ENCODE data around the gene ARHGAP32.
"Not testable (repeated sequence)": the region's sequence is repeated elsewhere in the genome, so short reads cannot be mapped to it uniquely, and the experiment has no call there.

ARHGAP32 gene

DNA sequence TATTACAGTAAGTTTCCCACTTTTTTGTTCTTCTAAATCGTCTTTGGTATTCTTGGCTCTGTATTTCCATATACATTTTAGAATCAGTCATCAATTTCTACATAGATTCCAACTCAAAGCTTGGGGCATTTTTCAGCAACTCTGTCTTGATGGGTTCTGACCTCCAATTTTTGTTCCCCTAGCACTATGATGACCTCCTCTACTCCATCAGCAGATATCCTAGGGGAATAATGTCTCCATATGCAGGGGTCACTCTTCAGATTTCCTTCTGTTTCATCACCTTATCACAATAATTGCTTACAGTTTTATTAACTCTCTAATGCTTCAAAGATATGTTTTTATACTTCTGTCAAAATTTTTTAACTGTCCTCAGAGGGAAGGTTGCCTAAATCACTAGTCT lies 158.1 kb downstream of the ARHGAP32 start:
- no peak for DNase-seq (ENCODE audit: low spot score)

DNA sequence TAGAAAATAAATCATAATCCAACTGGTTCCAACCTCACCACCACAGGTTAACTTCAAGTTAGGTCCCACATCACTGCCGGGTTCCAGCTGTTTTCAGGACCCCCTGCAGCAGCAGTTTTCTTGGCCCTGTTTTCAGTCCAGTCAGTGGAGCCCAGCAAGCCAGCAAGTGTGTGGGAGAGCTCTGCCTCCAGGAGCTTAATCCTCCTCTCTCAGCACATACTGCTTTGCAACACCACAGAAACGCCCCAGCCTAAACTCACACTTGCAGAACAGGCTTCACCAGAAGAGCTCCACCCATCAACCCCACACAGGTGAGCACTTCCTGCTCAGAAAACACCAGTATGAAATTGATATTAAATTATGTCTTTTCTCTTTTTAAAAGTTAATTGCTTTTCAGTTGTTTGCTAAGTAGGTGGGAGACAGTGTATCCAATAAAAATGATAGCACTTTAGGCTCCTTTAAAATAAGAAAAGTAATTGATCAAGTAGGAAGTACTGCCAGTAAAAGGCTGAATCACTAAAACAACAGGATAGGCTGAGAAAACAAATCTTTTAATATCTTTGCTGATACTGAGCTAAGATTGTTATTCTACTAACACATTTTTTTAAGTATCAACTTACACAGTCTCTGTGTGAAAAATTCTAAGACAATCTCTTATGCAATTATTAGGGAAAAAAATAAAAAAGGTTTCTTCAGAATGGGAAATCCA lies 168.0 kb downstream of the ARHGAP32 start:
- DNase-seq (ENCODE audit: low spot score): no peak

DNA sequence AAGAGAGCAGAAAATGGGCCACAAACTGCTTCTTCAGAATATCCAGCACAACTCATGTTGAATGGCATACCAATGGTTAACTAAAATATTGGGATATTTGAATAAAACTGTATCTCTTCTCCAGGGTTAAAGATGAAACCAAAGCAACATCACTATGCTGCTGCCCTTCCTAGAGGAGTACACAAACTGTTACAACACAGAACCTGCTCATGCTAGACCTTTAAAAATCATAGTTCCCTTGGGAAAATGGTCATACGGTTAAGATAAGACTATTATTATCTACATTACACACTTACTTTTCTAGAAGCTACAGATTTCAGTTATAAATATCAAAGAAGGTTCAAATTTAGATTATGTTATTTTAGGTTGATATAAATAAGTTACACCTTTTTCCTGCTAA lies 170.8 kb downstream of the ARHGAP32 start:
- no peak for DNase-seq (ENCODE audit: low spot score)

DNA sequence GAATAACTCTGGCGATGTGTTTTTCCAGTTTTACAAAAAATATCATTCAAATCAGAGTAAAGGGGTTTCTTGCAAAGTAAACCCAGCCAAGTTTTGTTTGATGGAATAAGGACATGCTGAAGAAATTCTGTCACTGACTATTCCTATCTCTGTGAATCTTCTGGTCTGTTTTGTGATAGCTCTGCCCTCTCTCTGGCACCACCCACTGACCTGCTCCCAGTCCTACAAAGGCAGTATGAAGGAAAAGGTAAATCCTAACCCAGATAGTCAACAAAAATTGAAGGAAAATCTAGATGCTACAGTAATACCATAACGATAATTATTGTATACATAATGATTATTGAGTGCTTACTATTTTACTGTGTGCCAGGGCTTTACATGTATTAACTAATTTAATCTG lies 173.1 kb downstream of the ARHGAP32 start:
- DNase-seq (ENCODE audit: low spot score): no peak

DNA sequence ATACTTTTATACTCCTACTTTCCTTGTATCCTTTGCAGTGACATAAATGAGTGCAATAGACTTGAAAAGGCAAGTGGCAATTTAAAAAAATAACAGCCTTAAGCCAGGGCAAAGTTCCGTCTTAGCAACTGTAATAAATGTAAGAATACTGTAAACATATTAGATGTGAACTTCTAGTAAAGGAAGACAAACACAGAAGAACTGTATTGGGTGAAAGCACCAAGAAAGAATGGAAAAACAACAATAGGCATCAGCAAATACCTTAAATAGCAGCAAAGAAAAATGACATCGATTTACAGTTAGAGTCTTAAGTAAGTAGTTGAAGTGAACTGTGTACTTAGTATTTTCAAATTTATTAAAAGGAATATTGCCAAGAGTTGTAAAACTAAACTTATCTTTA lies 174.0 kb downstream of the ARHGAP32 start:
- DNase-seq (ENCODE audit: low spot score): no peak

DNA sequence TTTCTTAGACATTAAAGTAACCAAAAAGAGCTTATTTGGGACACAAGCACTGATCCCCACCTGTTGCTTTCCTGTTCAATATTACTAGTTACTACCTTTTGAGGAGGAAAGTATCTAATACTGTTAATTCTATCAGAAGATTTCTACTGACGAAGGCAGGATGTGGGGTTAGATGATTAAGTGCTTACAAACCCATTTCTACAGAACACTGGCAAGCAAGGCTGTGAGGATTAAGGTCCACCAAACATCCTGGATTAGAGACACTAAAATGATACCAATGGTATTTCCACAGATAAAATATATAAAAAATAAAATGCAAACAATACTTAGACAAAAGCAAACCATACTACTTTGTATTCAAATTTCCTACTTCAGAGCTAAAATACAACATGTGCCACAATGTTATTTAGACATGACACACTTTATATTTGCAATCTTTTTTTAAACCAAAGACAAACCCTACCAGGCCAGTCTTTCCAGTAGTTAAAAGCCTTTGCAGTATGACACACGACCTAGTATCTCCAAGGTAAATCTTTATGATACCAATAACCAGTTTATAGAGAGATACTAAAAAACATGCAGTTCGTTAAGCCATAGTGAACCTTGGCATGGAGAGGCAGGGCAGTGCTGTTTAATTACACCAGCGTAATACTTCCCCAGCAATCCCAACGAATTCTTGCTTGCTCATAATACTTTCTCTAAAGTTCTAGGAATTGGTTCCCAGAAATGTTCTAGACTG lies 178.2 kb downstream of the ARHGAP32 start:
- DNase-seq (ENCODE audit: low spot score): no peak

DNA sequence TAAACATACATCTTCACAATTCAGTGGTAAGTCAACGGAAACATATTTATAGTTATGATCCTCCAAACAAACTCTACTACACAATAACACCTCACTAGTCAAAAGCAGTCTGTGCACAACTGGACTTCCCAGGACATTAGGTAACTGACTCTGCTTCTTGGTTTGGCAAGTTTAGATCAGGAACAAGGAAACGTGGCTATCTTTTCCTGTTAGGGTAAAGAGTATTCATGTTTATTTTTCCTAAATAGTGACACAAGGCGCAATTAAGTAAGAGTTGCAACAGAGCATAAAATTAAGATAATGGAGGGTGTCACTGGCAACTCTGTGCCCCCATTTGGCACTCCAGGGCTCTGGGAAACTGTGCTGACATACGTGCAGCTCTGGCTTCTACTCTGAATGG lies 179.2 kb downstream of the ARHGAP32 start:
- DNase-seq (ENCODE audit: low spot score): no peak

DNA sequence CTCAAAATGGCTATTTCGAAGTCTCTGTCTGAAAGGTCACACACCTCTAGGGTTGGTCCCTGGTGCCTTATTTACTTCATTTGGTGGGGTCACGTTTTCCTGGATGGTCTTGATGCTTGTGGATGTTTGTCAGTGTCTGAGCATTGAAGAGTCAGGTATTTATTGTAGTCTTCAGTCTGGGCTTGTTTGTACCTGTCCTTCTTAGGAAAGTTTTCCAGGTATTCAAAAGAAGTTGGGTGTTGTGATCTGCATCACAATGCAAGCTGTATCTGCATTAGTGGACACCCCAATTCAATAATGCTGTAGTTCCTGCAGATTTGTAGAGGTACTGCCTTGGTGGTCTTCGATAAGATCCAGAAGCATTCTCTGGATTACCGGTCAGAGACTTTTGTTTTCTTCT lies 186.0 kb downstream of the ARHGAP32 start:
- no peak for DNase-seq (ENCODE audit: low spot score)

DNA sequence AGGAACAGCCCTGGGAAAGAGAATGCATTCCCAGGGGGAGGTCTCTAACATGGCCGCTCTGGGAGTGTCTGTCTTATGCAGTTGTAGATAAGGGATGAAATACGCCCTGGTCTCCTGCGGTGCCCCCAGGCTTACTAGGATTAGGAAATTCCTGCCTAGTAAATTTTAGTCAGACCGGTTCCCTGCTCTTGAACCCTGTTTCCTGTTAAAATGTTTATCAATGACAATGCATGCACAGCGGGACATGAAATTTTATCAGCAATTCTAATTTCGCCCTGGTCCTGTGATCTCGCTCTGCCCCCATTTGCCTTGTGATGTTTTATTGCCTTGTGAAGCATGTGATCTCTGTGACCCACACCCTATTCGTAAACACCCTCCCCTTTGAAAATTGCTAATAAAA lies 193.0 kb downstream of the ARHGAP32 start:
- not testable (repeated sequence) for DNase-seq (ENCODE audit: low spot score)

DNA sequence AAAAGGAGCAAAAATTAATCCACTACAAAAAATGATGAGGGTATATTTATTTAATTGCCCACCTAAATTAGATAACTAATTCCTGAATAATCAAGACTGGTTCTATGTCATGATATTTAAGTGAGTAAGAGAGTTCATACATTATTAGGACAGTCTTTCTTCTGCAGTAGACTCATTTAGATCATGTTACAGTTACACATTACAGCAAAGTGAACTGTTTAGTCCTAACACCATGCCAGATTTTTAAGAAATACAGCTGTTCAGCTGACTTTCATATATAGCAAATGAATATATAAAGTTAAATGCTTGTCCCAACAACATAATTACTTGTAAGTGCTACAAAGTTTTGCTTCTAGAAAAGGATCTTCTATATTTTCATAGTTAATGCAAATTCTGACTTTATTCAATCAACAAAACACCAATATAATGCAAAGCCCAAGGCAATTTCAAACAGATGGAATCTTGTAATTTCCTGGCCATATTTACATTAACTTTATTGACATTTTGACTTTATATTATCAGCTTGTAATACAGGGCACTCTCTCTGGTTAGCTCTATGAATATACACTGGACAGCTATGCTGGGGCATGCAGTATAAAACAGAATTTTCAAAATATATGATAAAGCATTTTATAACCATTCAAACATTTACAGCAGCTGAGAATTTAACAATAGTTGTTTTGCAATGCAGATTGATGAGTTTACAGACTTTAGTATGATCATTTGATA lies 203.7 kb downstream of the ARHGAP32 start:
- DNase-seq (ENCODE audit: low spot score): no peak

DNA sequence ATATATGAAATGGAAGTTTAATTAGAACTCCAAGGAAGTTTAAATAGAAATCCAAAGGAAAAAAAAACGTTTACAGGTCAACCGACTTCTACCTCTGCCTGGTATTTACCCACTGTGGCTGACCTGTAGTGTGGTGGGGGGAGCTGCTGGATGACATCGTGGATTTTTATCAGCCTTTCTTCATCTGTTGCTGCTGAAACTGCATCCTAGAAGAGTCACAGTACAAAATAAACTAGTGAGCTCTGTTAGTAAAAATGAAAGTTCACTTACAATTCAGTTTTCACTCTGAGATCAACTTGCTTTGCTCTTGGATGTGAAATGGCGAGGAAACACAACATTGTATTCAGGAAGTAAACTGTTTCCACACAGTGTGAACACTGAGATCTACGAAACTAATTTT lies 206.2 kb downstream of the ARHGAP32 start:
- no peak for DNase-seq (ENCODE audit: low spot score)

DNA sequence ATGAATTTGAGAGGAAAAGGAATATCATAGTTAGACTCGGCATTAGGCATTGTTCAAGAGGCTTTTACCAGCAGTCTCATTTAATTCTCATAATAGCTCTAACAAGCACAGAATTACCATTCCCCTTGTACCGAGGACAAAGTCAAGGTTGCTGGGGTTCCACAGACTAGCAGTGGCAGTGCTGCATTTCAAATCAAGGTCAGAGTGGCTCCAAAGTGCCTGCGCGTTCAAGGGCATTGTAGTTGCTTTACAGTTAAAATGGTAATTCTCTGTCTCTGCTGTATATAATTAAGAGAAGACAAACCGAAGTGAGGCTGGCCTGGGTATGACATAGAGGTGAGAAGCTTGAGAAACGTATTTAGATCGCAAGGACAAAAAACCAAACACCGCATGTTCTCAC lies 209.1 kb downstream of the ARHGAP32 start:
- DNase-seq (ENCODE audit: low spot score): no peak

DNA sequence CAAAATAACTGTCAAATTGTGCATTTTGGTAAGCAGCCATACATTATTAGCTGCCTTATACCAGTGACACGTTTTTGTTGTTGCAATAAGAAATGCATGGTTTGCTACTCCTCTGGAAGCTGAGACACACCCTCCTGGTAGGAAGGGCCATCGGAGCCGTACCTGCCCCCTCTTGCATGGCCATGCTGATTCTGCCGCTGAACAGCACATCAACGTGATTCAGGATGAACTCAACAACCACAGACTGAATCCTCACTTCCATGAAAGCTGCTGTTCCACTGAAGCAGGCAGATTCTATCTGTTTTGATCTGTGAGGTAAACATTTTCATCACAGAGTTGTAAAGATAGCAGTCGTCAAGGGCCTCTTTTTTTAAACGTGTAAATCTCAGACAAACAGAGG lies 210.9 kb downstream of the ARHGAP32 start:
- DNase-seq (ENCODE audit: low spot score): no peak

DNA sequence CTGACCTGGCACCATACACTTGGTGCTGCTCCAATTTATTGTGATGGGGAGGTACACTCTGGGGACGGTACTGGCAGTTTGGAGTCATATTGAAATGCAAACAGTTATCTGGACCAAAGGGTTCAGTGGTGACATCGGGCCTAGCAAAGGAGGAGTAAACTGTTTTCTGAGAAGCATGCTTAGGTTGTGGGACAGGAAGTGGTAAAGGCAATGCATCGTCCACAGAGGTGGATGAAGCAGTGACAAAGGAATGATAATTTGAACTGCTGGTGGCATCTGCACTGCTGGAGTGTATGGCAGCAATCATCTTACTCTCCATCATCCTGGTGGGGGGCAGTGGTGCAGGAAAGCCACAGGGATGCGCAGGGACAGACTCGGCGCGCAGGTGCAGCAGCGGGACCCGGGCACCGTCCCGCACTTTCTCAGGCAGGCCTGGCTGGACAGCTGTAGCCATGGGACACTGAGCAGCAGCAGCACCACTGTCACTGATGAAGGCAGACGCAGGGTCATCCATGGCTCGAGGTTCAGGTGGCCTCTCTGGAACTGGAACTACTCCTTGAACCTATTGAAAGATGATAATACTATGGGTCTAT lies 221.4 kb downstream of the ARHGAP32 start:
- no peak for DNase-seq (ENCODE audit: low spot score)

DNA sequence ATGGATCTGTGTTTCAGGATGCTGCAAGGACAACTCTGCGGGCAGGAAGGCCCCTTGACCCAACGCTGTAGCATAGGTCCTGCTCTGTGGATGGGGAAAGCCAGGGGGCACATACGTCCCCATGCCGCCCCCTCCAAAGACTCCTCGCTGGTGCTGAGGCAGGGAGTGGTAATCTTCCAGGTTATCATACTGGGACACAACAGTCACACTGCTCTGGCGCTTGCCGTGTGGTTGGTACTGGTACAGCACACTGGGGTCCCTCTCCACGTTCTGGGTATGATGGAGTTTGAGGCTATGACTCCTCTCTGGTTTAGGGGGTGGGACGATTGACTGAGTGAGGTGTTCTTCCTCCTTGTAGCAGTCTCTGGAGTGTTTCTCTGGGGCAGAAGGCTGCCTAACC lies 223.2 kb downstream of the ARHGAP32 start:
- no peak for DNase-seq (ENCODE audit: low spot score)

DNA sequence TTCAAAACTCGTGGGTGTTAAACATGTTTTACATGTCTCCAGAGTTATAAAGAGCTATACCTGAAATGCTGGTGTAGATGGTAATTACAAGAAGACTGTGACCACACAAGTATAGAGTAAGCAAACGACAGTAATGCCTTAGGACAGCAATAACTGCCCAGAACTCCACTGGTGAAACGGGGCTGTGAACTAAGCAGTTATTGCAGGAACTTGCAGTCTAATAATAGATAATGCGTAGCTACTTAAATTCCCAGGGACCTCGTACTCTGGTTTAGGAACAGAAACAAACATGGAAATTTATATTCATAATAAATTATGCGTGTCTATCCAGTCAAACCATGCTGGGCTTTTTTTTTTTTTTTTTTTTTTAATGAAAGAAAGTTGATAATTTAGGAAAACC lies 224.5 kb downstream of the ARHGAP32 start:
- no peak for DNase-seq (ENCODE audit: low spot score)

DNA sequence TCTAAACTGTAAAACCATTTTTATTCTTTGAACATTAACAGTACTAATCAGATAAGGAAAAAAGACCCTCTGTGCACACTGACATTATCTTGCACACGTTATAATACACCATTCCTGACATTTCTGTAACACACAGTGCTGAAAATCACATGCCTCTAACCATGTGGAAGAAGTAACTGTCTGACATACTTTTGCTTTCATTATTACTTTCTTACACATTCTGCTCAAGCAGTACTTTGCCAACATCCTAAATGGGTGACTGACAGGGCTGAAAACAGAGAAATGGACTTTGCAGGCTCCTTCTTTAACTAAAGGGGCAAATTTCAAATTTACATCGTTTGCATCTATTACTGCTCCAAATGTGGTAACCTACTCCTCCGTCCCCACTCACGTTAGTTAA lies 226.6 kb downstream of the ARHGAP32 start:
- no peak for DNase-seq (ENCODE audit: low spot score)

DNA sequence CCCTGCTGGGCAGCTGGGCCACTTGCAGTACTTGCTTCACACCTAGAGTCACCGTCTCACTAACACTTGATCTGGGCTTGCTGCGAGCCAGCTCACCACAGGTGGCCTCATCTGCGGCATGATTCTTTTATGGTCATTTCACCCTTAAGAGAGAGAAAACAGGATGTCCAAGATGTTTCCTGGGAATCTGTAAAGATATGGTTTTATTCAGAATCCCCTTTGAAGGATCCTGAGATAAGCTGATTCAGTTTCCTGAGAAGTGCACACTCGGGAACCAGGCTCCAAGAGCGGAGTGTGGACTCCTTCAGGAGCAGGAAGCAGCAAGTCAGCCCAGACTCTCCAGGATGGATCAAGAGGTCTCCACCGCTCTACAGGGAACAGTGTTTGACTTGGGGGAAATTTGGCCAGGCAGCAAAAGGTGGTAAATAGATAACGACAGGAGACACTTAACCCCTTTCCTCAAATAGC lies 227.6 kb downstream of the ARHGAP32 start:
- DNase-seq (ENCODE audit: low spot score): no peak

DNA sequence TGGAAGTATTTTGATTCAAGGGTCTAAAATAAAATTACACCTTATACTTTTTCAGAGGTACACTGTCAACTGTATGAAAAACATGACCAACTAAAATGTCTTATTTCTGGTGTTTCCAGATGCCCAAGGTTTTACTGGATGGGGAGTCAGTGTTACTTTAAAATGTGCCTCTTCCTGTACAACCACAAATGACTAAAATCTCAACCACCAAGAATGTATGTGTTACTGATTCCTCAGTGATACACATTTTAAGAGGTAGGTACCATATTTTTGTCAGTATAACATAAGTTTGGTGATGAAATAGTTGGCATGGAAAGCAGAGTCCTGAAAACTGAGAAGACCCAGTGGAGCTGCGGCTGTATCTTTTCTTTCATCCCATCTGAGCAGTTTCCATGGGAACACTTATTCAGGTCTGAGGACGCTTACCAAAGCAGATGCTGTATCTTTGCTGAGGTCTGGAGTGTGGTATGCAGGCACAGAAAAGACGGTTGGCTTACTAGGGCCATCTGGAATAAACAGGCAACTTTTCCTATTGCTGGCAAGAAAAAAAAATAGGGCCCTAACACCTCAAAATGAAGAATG lies 228.3 kb downstream of the ARHGAP32 start:
- DNase-seq (ENCODE audit: low spot score): no peak

DNA sequence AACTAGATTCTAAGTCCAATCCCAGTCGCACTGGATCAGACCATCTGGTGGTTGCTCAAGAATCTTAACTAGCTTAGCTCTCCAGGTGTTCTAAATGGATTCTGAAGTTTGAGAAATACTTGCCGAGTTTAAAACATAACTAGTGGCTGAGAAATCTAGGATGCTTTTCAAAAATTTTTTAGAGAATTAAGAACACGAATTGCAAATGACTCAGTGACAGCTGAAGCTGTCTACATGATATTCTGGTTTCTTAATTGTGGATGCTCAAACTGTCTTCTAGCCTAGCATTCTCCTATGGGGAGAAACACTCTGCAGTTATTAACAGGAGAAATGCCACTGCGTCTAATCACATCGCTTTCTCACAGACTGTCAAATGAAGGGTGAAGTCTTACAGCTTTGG lies 229.2 kb downstream of the ARHGAP32 start:
- no peak for DNase-seq (ENCODE audit: low spot score)

DNA sequence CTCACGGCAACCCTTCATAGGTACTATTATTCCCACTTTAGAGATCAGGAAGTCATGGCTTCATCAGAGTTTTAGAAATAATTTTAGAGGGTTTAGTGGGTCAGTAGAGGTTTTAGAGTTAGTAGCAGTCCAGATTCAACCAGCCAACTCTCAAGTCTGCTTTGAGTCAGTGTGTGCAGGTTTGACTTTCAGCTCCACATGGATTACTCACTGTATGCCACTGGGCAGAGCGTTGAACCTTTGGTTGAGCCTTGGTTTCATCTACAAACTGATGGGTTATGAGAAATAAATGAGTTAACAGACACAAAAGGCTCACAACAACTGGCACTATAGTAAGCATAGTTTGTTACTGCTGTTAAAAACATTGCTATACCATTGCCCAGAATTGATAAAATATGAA lies 230.5 kb downstream of the ARHGAP32 start:
- DNase-seq (ENCODE audit: low spot score): no peak

DNA sequence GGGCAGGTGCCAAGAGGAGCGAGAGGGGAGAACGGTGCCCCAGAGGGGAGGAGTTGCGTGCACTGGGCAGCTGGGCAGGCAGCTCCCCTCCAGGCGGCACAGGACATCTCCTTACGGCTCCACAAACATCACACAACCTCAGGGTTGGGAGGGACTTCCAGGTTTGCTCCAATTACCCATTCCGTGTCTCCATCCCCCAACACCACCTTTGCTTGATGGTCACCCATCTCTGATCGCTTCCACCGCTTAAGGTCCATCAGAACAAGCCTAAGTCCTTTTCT lies 235.0 kb downstream of the ARHGAP32 start:
- no peak for DNase-seq (ENCODE audit: low spot score)
